ELF-1 (cell line): ENCODE measurements around the gene CCDC12.

Experiments used
- DNase-seq: peaks from one replicate; pipeline ENCODE4 v3.0.0-alpha.2; 2016; ENCODE audit warnings: low read depth, low spot score

The CCDC12 gene

GRCh38 chr3:46957092-46957820 lies 19.3 kb downstream of the CCDC12 start:
- DNase-seq = no peak

GRCh38 chr3:46955801-46956259 lies 20.7 kb downstream of the CCDC12 start:
- DNase-seq = no peak

GRCh38 chr3:46955157-46955556 lies 21.4 kb downstream of the CCDC12 start:
- no peak for DNase-seq

- DNase-seq = peak; percentile 68
Measured at GRCh38 chr3:46954178-46954577, 22.4 kb downstream of the CCDC12 start.

GRCh38 chr3:46953234-46954010 lies 23.1 kb downstream of the CCDC12 start:
- DNase-seq = no peak

GRCh38 chr3:46952813-46953212 lies 23.7 kb downstream of the CCDC12 start:
- no peak for DNase-seq

GRCh38 chr3:46950650-46951241 lies 25.8 kb downstream of the CCDC12 start:
- no peak for DNase-seq

- no peak for DNase-seq
Measured at GRCh38 chr3:46950177-46950576, 26.4 kb downstream of the CCDC12 start.

- peak; percentile 83 for DNase-seq
Measured at GRCh38 chr3:46948830-46949671, 27.5 kb downstream of the CCDC12 start.

- peak; percentile 59 for DNase-seq
Measured at GRCh38 chr3:46947981-46948791, 28.4 kb downstream of the CCDC12 start.

GRCh38 chr3:46947546-46947901 lies 29.0 kb downstream of the CCDC12 start:
- no peak for DNase-seq

GRCh38 chr3:46946856-46947545 lies 29.5 kb downstream of the CCDC12 start:
- DNase-seq = no peak

GRCh38 chr3:46946416-46946815 lies 30.1 kb downstream of the CCDC12 start:
- no peak for DNase-seq

GRCh38 chr3:46944191-46944590 lies 32.4 kb downstream of the CCDC12 start:
- no peak for DNase-seq

- peak; percentile 57 for DNase-seq
Measured at GRCh38 chr3:46943237-46944187, 33.0 kb downstream of the CCDC12 start.

GRCh38 chr3:46942481-46943236 lies 33.9 kb downstream of the CCDC12 start:
- DNase-seq = no peak

GRCh38 chr3:46942076-46942475 lies 34.5 kb downstream of the CCDC12 start:
- no peak for DNase-seq
